ENCODE data around the gene HDAC9.

GRCh38 chr7:18659746-18660145 is 164.2 kb downstream of the HDAC9 start:
- no peak for TF ChIP-seq CTCF (IDR thresholded peaks at IDR 0.05)
- no peak for TF ChIP-seq POLR2A (IDR thresholded peaks at IDR 0.05)
